ENCODE results near the gene TEC.
A peak's percentile ranks its signal among the peaks of the same experiment; 100 is the strongest.

The TEC gene

DNA sequence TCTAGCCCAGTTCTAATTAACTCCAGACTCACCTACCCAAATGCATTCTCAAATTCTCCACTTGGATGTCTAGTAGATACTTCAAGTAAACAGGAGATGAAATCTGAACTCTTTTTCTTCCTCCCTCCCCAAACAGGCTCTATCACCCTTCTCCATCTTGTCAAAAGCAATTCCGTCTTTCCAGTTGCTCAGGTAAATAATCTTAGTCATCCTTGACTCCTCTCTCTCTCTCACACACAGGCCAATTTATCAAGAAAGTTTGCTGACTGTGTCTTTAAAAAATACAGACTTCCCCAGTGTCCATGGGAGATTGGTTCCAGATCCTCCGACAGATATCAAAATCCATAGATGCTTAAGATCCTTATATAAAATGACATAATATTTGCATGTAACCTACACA lies 148.5 kb downstream of the TEC start:
- DNase-seq (ENCODE audit: low spot score) = no peak

DNA sequence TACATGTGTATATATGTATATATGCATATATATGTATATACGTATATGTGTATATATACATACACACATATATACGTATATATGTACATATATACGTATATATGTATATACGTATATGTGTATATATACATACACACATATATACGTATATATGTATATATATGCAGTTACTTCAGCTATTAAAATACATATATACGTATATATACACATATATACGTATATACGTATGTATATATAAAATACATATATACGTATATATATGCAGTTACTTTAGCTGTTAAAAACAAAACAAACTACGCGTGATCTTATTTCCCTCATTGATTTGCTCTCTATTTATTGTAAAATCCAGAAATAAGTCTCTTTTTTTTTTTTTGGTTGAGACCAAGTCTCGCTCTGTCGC lies 149.5 kb downstream of the TEC start:
- no peak for DNase-seq (ENCODE audit: low spot score)

DNA sequence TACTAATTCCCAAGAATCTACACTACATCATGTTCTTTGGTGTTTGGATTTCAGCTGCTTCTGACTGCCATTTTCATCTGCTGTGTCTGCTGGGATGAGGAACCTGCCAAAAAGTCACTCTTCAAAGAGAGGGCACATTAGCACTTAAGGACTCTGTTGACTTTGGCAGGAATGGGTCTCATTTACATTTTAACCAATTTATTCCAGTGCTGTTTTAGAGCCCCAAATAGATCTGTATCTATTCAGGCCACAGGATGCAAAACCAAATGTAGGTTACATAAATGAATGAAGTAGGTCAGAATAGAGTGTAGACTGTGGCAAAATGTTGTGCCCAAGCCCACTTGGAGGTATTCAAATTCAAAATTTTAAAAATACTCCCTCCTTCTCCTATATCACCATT lies 150.0 kb downstream of the TEC start:
- DNase-seq (ENCODE audit: low spot score) = no peak

DNA sequence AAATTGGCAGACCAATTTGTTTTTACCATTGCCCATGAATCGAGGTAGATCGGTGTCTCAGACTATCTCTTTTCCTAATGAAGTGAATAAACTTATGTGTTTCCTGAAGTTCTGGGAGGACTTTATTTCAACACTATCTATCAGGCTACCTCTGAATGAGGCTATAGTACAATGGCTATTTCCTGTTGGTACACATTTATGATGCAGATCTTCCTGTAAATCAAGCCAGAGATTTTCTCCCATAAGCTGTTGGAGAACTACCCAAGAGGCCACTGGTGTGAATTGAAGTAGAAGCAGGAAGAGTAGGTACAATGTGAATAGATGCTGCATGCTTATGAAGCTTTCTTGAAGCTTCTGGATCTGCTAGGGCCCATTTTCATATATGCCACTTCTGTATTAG lies 151.6 kb downstream of the TEC start:
- no peak for DNase-seq (ENCODE audit: low spot score)

DNA sequence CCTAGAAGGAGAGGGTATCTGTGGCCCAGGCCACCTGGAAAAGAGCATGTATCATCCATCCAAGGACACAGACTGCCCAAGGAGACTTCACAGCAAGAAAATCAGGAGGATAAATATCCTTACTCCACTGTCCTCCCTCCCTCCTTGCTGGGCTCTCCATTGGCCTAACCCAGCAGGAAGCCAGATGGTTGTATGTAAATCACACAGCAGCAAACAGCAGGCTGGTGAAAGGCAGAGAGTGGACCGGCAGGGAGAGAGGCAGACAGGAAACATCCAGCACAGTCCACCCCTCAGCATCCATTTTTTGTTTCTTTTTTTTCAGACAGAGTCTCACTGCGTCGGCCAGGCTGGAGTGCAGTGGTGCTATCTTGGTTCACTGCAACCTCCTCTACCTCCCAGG lies 153.1 kb downstream of the TEC start:
- DNase-seq (ENCODE audit: low spot score) = no peak

DNA sequence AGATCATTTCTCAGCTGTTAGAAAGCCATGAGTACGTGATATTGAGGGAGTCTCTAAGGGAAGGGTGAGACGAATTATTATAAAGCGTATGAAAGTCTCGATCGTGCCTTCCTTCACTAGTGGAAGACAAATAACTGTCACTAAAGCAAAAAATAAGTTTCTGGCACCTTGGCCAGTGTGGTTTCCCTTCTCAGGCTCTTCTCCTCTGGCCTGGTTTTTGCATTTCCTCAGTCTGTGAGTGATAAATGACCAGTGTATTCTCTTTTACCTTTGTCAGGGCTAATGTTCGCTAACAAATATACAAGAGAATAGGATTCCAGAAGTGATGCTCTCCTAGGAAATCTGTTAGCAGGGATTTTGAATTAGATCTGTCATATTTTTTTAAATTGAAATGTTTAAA lies 155.2 kb downstream of the TEC start:
- DNase-seq (ENCODE audit: low spot score) = no peak

DNA sequence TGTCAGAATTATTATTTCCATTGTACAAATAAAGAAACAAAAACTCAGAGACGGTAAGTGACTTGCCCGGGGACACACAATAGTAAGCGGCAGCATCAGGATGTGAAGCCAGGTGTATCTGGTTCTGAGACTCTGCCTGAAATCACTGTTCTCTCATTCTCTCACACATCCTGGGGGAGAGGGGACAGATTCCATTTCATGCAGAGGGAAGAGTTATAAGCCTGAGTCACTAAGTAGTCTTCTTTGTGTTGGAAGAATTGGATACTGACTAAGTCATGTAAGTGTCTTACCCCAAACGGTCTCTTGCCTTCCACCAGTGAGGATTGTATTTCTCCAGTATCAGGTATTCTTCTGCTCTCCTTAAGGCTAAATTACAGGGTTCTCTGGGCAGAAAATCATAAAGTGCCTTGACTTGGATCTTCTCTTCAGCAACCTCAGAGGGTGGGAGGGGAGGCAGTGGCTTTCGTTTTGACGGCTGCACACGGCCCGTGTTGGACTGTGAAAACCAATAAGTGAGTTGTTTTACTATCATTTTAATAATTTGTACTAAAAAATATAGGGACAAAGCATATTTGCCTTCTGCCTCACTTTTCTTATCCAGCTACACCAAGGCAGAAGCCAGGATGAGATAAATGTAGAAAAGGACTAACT lies 157.5 kb downstream of the TEC start:
- DNase-seq (ENCODE audit: low spot score) = no peak

DNA sequence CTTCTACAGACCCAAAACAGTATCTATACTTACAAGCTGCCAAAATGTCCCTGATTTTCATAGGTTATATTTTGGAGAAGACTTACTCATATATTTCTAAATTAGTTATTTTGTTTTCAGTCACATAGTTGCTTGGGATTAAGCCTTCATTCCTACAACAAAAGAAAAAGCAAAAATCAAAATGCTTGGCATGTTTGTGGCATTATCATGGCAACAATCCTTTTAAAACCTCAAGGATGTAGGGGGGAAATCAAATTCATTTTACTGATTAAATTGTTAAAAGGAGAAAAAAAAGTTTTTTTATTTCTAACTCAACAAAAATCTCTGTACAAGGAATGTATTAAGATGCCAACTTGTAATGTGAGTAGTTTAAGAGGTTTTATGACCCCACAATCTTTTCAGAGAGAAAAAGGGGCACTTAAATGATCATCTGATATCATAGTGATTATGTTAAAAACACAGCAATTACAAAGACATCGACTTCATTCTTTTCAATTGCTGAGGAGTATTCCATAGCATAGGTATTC lies 159.1 kb downstream of the TEC start:
- no peak for DNase-seq (ENCODE audit: low spot score)

DNA sequence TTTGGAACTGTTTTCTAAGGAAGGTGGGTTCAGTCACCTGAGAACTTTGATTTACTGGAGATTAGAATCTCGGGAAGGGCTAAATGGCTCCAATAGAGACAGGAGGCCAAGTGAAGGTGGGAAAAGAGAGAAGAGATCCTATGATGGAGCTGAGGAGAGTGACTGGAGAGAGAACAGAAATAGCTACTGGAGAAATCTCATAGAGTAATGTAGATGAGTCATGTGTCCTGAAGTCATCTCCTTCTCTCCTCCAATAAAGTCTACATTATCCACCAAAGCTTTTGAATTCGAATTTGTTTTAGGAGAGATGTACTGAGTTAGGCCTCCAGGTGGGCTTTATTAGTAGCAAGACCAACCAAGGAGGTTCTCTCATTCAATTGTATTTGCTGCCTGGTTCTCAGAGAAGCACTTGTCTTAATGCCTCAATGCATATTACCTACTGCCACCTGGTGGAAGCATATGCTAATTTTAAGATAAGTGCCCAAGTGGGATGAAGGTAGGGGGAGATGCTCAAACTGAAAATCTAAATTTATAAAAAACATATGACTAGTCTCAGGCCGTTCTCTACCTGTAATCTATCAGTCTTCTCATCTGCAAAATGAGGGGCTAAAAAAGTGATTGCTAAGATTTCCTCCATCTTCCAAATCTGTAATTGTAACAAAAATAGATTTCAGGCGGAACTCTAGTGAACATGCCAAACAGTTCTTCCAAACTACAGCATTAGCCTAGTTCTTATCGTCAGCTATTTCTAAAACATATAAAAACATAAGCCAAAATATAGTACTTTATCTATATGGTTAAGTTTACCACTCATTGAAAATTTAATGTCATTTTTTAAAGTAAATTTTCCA lies 160.0 kb downstream of the TEC start:
- DNase-seq (ENCODE audit: low spot score) = peak; percentile 23

DNA sequence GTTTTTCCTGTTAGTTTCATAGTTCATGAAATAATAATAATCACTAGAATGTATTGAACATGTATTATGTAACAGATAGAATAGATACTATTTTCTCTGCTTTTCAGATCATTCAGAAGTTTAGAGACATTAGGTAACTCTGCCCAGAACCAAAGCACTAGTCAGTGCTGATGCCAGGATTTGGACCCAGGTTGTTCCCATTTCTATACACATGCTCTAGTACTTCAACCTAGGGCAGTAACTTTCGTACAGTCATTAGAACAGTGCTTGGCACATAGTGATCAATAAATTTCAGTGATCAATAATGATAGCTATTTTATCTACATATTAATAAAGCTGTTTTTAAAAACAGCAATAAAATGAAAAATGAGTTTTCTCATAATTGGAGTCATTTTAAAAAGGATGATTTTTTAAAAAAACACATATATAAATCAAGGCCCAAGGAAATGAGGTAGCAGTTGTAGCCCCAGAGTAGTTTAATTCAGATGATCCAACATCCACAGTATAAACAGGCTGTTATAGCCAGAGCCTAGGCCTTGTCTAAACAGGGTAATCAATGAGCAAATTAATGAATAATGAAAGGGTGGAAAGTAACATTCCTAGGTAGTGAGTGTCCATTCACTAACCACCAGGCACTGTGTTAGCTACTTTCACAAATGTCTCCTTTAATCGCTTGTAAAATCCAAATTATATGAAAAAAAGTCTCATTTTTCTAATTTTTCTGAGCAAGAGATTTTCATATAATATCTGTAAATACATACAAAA lies 161.1 kb downstream of the TEC start:
- DNase-seq (ENCODE audit: low spot score) = no peak

DNA sequence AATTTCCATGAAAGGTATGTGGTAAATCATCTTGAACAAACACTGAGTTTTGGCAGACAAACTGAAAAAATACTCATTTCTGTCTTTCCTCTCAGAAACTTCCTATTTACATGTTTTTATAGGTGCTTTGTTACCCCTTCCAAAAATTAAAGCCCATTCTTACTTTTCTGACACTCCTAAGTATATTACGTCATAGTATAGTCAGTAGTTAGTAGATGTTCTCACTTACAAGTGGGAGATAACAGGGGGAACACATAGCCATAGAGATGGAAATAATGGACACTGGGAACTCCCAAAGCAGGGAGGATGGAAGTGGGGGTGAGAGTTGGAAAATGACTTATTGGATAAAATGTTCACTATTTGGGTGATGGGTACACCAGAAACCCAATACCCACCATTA lies 164.4 kb downstream of the TEC start:
- no peak for DNase-seq (ENCODE audit: low spot score)

DNA sequence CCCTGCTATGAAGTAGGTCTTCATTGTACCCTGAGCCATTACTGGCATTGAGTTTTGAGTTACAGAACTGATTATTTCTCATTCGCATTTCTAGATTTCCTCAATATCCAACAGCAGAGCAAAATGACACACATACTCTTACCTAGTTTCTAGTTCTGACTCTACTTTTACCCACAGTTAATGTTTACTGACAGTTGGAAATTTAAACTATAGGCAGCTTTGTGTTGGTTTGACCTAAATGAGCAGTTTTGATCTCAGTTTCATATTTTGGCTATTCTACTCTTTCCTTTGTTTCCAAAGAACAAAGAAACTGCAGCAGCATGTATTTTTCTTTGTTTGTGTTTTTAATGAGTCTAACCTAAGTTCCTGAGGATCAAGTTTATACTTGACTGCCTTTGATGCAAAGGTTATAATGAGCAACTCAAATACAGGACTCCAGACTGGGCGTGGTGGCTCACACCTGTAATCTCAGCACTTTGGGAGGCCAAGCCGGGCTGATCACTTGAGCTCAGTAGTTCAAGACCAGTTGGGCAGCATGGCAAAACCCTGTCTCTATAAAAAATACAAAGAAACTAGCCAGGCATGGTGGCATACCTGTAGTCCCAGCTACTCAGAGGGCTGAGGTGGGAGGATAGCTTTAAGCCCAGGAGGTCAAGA lies 166.0 kb downstream of the TEC start:
- DNase-seq (ENCODE audit: low spot score) = no peak

DNA sequence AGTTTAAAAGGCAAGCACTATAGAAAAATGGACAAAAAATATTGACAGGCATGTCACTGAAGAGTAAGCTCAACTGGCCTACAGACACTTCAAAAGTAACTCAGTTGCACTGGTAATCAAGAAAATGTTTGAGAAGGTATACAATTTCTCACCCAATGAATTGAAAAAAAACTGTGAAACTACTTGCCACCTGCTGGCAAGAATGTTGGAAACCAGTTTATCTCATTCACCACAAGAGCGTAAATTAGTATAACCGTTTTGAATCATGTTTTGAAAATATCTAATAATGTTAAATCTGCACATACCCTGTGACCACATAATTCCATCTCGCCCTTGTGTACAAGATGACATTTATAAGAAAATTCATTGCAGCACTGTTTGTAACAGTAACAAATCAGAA lies 167.3 kb downstream of the TEC start:
- no peak for DNase-seq (ENCODE audit: low spot score)

DNA sequence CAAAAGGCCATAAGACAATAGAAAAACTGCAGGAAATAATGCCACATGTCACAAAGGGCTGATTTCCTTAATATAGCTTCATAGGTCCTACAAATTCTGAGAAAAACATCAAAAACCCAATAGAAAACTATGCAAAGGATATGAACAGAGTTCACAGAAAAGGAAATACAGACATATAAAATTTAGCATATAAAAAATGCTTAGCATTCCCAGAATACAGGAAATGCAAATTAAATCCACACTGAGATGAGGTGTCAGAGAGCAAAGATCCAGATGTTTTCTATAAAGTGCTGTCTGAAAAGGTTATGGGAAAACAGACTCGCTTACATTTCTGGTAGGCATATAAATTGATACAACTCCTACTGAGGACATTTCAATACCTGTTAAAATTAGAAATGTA lies 169.4 kb downstream of the TEC start:
- no peak for DNase-seq (ENCODE audit: low spot score)

DNA sequence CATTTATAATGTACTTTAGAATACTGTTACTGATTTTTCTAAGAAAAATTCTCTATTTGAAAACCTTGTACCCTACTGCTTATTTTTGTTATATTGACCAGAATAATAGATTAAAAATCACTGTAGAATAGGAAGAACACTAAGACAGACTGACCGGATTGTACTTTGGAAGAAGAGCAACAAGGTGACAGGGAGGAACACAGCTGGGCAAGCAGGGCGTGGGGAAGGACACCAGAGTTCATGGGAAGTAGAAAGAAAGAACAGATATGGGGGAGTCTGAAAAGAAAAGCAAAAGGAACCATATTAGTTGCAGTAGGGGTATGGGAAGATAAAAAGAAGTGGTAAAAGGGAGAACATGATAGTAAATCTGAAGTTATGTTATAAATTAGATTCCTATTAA lies 174.2 kb downstream of the TEC start:
- DNase-seq (ENCODE audit: low spot score) = no peak

DNA sequence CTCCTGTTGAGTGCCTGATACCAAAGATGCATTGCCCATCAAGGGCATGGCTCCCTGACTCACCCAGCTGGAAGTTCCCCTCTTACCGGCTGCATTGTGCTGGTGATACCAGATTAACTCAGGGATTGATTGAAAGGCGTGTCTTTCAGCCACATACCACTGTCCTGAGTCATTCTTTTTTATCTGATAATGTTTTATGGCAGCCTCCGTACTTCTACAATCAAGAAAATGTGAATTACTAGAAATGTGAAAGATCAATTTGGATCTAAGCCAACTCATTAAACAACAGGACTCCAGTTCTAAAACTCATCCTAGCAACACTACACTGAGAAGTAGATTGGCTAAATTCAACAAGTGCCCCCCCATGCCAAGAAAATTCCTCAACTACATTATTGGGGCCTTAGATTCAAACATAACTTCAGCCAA lies 175.6 kb downstream of the TEC start:
- no peak for DNase-seq (ENCODE audit: low spot score)

DNA sequence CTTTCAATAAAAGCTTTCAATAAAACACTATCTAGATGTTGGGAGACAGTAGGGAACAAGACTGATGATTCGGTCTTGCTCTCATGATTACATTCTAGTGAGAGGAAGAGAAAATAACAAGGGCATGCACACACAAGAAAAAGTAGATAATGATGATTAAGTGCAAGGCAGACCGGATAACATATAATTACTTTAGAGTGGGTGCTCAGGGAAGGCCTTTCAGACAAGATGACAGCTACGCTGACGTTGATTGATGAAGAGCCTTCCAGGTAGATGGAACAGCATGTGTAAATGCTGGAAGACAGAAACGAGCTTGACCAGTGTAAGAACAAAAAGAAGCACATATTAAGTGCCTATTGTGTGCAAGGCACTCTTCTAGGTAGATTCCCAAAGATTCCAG lies 179.0 kb downstream of the TEC start:
- DNase-seq (ENCODE audit: low spot score) = no peak

DNA sequence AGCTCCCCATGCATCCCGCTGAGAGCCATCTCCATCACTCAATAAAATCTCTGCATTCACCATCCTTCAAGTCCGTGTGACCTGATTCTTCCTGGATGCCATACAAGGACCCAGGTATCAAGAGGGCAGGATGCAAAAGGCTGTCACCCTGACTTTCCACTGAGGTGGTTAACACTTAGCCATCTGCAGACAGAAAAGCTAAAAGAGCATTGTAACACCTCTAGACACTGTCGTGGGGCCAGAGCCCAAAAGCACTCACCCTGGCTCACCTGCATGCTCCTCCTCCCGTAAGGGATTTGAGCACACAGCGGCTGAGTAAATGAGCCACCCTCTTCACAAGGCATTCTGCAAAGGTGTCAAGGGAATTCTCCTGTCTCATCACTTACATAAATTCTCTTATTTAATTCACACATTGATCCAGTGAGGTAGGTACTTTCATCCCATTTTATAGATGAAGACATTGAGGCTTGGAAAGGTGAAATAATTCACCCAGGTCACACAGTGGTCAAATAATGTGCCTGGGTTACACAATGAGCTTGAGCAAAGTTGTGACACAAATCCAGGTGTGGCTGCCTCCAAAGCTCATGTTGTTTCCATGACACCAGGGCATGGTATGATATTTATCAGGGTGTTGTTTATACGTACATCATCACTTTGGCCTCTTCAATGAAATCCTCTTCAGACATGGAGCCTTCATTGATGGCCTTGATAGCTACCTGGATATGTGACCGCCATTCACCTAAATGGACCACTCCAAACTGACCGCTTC lies 183.6 kb downstream of the TEC start:
- no peak for DNase-seq (ENCODE audit: low spot score)
